Nephron (organoid): ENCODE measurements around the gene SLC4A2.

ENCODE experiments used
- H3K27ac Mint-ChIP-seq, 3 experiments: 2 replicates each; pipeline ENCODE4 v1.8.0; 2020; ENCODE audit warnings: mixed read lengths in 3 of 3, mild to moderate bottlenecking in 2 of 3, moderate library complexity in 1 of 3
- H3K27me3 Mint-ChIP-seq: 2 replicates; pipeline ENCODE4 v1.8.0; 2021; ENCODE audit warnings: low read depth, mild to moderate bottlenecking, moderate library complexity, mixed read lengths
- H3K36me3 Mint-ChIP-seq: 2 replicates; pipeline ENCODE4 v1.8.0; 2020; ENCODE audit warnings: low read depth, mixed read lengths
- H3K4me1 Mint-ChIP-seq: 2 replicates; pipeline ENCODE4 v1.8.0; 2020; ENCODE audit warnings: mixed read lengths
- H3K4me3 Mint-ChIP-seq, 3 experiments: 2 replicates each; pipeline ENCODE4 v1.8.0; 2020; ENCODE audit warnings: mild to moderate bottlenecking in 3 of 3, mixed read lengths in 3 of 3, moderate library complexity in 2 of 3
- H3K9me3 Mint-ChIP-seq: 2 replicates; pipeline ENCODE4 v1.8.0; 2020; ENCODE audit warnings: mixed read lengths
- CTCF ChIP-seq, 3 experiments: fragments of 200-600 bp; sonication (generic); IDR thresholded peaks; one replicate each; pipeline ENCODE4 v1.5.0; 2021; ENCODE audit warnings: antibody characterized with exemption in 3 of 3; ENCODE audit not compliant: unreplicated experiment in 3 of 3

The SLC4A2 gene

GRCh38 chr7:151018421-151019129, 40.8 kb upstream of the SLC4A2 start:
- Mint-ChIP-seq H3K27me3 (peaks cover 50% of the 10 kb centered on the region), H3K36me3 (peaks cover 3% of the 10 kb centered on the region), H3K27ac (peak overlapping the region; percentile 7 to 63 (median 29)), H3K4me3 (peak overlapping the region; percentile 55 to 84 (median 82)), H3K4me1 (peaks cover 31% of the 10 kb centered on the region), H3K9me3 (no peaks in the 10 kb centered on the region)
- no peak for TF ChIP-seq CTCF (IDR thresholded peaks at IDR 0.05; ENCODE audit: unreplicated experiment in 3 of 3)

- no peak for TF ChIP-seq CTCF (IDR thresholded peaks at IDR 0.05; ENCODE audit: unreplicated experiment in 3 of 3)
- Mint-ChIP-seq H3K27ac (no peak overlapping the region), H3K36me3 (peaks cover 3% of the 10 kb centered on the region), H3K27me3 (peaks cover 50% of the 10 kb centered on the region), H3K4me1 (peaks cover 31% of the 10 kb centered on the region), H3K4me3 (peak overlapping the region; percentile 28 to 68 (median 57)), H3K9me3 (no peaks in the 10 kb centered on the region)
These were observed 40.3 kb upstream of the SLC4A2 start for GRCh38 chr7:151019130-151019447.

GRCh38 chr7:151020231-151020630, 39.2 kb upstream of the SLC4A2 start:
- Mint-ChIP-seq H3K4me1 (peaks cover 28% of the 10 kb centered on the region), H3K36me3 (no peaks in the 10 kb centered on the region), H3K4me3 (peak overlapping the region; percentile 37 to 62 (median 40)), H3K9me3 (no peaks in the 10 kb centered on the region), H3K27me3 (peaks cover 58% of the 10 kb centered on the region), H3K27ac (peak overlapping the region; percentile 25 to 76 (median 63))
- no peak for TF ChIP-seq CTCF (IDR thresholded peaks at IDR 0.05; ENCODE audit: unreplicated experiment in 3 of 3)

GRCh38 chr7:151023232-151023631, 36.2 kb upstream of the SLC4A2 start:
- TF ChIP-seq CTCF (IDR thresholded peaks at IDR 0.05; ENCODE audit: unreplicated experiment in 3 of 3), result no peak
- no peak overlapping the region for H3K4me3 Mint-ChIP-seq
- peaks cover 38% of the 10 kb centered on the region for H3K27me3 Mint-ChIP-seq
- H3K27ac Mint-ChIP-seq, result no peak overlapping the region
- peaks cover 24% of the 10 kb centered on the region for H3K4me1 Mint-ChIP-seq
- no peaks in the 10 kb centered on the region for H3K9me3 Mint-ChIP-seq
- no peaks in the 10 kb centered on the region for H3K36me3 Mint-ChIP-seq

- H3K4me1 Mint-ChIP-seq, result peaks cover 26% of the 10 kb centered on the region
- H3K36me3 Mint-ChIP-seq, result peaks cover 3% of the 10 kb centered on the region
- H3K27me3 Mint-ChIP-seq, result peaks cover 32% of the 10 kb centered on the region
- H3K9me3 Mint-ChIP-seq, result no peaks in the 10 kb centered on the region
- H3K27ac Mint-ChIP-seq, result no peak within 1 kb of the TSS
- no peak for TF ChIP-seq CTCF (IDR thresholded peaks at IDR 0.05; ENCODE audit: unreplicated experiment in 3 of 3)
- peak within 1 kb of the TSS; percentile 24 to 50 (median 30) for H3K4me3 Mint-ChIP-seq
These were observed 34.8 kb upstream of the SLC4A2 start, which contains the start of gene ATG9B for GRCh38 chr7:151024435-151025056. Gene ATG9B, minus strand, starts transcription at chr7:151024494. Its CDS starts 71 bp downstream, at chr7:151024423.
